ENCODE data around the gene SSBP3.

DNA sequence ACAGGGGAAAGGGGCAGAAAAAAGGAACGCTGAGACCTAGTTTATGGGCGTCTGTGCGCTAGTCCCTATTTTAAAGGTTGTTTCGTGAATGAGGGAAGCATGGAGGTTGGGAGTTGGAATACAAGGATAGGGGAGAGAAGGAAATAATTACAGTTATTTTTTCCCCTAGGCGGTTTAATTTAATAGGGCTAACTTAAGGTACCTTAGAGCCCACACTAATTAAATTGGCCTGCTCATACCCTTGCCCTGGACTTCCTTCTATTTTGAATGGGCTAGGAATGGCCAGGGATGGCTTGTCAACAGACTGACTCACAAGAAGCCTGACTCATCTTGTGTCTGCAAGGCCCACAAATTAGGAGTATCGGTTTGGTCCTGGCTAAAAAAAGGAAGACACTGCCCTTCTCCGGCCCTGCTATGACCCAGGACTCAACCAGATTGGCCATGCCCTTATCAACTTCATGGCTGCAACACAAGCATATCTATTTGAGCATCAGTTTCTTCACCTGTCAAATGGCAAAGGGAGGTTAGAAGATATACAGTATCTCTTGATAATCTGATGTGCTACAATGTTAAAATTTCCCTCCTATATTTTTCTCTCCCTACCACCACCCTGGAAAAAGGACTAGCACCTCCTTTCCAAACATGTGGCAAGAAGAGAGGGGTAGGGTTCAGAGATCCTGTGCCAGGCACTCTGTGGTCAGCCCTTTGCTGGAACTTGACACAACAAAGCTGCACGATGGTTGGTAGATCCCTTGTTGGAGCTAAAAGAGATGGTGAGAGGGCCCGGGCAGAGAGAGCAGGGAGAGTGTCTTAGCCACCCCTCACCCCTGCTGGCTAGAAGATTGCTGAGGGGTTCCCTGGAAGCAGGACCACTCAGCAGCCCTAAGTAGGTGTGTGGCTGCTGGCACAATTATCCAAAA lies 2.2 kb upstream of the SSBP3 start:
- TF ChIP-seq EZH2 (IDR thresholded peaks at IDR 0.05; ENCODE audit: insufficient read depth, poor library complexity, severe bottlenecking) = no peak
- no peak for TF ChIP-seq EZH2phosphoT487 (IDR thresholded peaks at IDR 0.05; ENCODE audit: insufficient read depth, low read depth)
